Prostate gland (tissue), 2 donors: ENCODE measurements around the gene TF.

Source experiments
- POLR2A ChIP-seq: fragments of 450-650 bp; IDR thresholded peaks from one replicate; pipeline ENCODE4 v1.6.1; 2016; ENCODE audit warnings: antibody characterized with exemption, mild to moderate bottlenecking
- TF ChIP-seq, protein P1 (sequence below), 4 experiments: fragments of 200-600 bp in 2 of 4; fragments of 450-650 bp in 2 of 4; sonication (generic) in 2 of 4; IDR thresholded peaks; 1 replicate in 3 of 4; 2 replicates in 1 of 4; pipeline ENCODE4 v1.5.1; 2016 to 2019; ENCODE audit warnings: antibody characterized with exemption in 4 of 4, mild to moderate bottlenecking in 2 of 4, moderate library complexity in 2 of 4

- TF ChIP-seq POLR2A = no peak
- TF ChIP-seq, protein P1, sequence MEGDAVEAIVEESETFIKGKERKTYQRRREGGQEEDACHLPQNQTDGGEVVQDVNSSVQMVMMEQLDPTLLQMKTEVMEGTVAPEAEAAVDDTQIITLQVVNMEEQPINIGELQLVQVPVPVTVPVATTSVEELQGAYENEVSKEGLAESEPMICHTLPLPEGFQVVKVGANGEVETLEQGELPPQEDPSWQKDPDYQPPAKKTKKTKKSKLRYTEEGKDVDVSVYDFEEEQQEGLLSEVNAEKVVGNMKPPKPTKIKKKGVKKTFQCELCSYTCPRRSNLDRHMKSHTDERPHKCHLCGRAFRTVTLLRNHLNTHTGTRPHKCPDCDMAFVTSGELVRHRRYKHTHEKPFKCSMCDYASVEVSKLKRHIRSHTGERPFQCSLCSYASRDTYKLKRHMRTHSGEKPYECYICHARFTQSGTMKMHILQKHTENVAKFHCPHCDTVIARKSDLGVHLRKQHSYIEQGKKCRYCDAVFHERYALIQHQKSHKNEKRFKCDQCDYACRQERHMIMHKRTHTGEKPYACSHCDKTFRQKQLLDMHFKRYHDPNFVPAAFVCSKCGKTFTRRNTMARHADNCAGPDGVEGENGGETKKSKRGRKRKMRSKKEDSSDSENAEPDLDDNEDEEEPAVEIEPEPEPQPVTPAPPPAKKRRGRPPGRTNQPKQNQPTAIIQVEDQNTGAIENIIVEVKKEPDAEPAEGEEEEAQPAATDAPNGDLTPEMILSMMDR (IDR thresholded peaks at IDR 0.05) = no peak
These were observed 51.4 kb downstream of the TF start for GRCh38 chr3:133797396-133798105.
